PFSK-1 (cell line): Measurements from ENCODE around the gene ASIC2.

Source experiments
- FOXP2 ChIP-seq: optimal IDR thresholded peaks from 2 replicates; pipeline ENCODE3; 2011; ENCODE audit warnings: borderline replicate concordance, control low read depth, inconsistent platforms; ENCODE audit not compliant: insufficient read depth; ENCODE audit errors: extremely low read length, extremely low read depth
- POLR2AphosphoS5 ChIP-seq: IDR thresholded peaks from 2 replicates; pipeline ENCODE4 v1.6.1; 2012; ENCODE audit warnings: low read depth, mild to moderate bottlenecking, control low read depth, low read length, moderate library complexity
- REST ChIP-seq, 2 experiments: IDR thresholded peaks; 2 replicates each; pipeline versions ENCODE4 v1.6.1 to v1.8.0; 2011 to 2012; ENCODE audit warnings: low read depth in 2 of 2, low read length in 2 of 2, control low read depth in 1 of 2, inconsistent platforms in 1 of 2, mild to moderate bottlenecking in 1 of 2, moderate library complexity in 1 of 2; ENCODE audit not compliant: insufficient read depth in 1 of 2
- SIN3A ChIP-seq: IDR thresholded peaks from 2 replicates; pipeline ENCODE4 v1.6.1; 2012; ENCODE audit warnings: mild to moderate bottlenecking, low read length, moderate library complexity, borderline replicate concordance; ENCODE audit not compliant: insufficient read depth
- TAF1 ChIP-seq: IDR thresholded peaks from 2 replicates; pipeline ENCODE4 v1.6.1; 2012; ENCODE audit warnings: low read length, control low read depth, borderline replicate concordance; ENCODE audit not compliant: insufficient read depth

Gene ASIC2

GRCh38 chr17:33217891-33218290 is 75.2 kb downstream of the ASIC2 start:
- TF ChIP-seq REST (IDR thresholded peaks at IDR 0.05; ENCODE audit: insufficient read depth in 1 of 2, low read depth in 2 of 2, low read length in 2 of 2) = no peak
- no peak for TF ChIP-seq TAF1
- no peak for TF ChIP-seq POLR2AphosphoS5
- TF ChIP-seq FOXP2 = no peak
- no peak for TF ChIP-seq SIN3A

GRCh38 chr17:33214996-33215395 is 78.1 kb downstream of the ASIC2 start:
- no peak for TF ChIP-seq REST (IDR thresholded peaks at IDR 0.05; ENCODE audit: insufficient read depth in 1 of 2, low read depth in 2 of 2, low read length in 2 of 2)
- no peak for TF ChIP-seq POLR2AphosphoS5
- no peak for TF ChIP-seq SIN3A
- TF ChIP-seq FOXP2 = no peak
- no peak for TF ChIP-seq TAF1

GRCh38 chr17:33210285-33210684 is 82.8 kb downstream of the ASIC2 start:
- no peak for TF ChIP-seq POLR2AphosphoS5
- no peak for TF ChIP-seq FOXP2
- TF ChIP-seq TAF1 = no peak
- TF ChIP-seq SIN3A = no peak
- TF ChIP-seq REST (IDR thresholded peaks at IDR 0.05; ENCODE audit: insufficient read depth in 1 of 2, low read depth in 2 of 2, low read length in 2 of 2) = no peak

- no peak for TF ChIP-seq TAF1
These were observed 83.4 kb downstream of the ASIC2 start for GRCh38 chr17:33209671-33210070.

GRCh38 chr17:33207231-33207630 is 85.9 kb downstream of the ASIC2 start:
- TF ChIP-seq SIN3A (no peak), POLR2AphosphoS5 (no peak), REST (IDR thresholded peaks at IDR 0.05; ENCODE audit: insufficient read depth in 1 of 2, low read depth in 2 of 2, low read length in 2 of 2) (no peak), TAF1 (no peak), FOXP2 (no peak)
